NT2/D1 (cell line): ENCODE results near the gene DLL3.

ENCODE experiments used
- SUZ12 ChIP-seq: IDR thresholded peaks from 2 replicates; pipeline ENCODE4 v1.6.1; 2011; ENCODE audit not compliant: insufficient read length, insufficient read depth; ENCODE audit errors: extremely low read depth
- YY1 ChIP-seq: IDR thresholded peaks from 2 replicates; pipeline ENCODE4 v1.6.1; 2011; ENCODE audit not compliant: insufficient read length, insufficient read depth
- ZNF274 ChIP-seq: IDR thresholded peaks from 2 replicates; pipeline ENCODE4 v1.6.1; 2011; ENCODE audit warnings: mild to moderate bottlenecking, low read depth, low read length

DNA sequence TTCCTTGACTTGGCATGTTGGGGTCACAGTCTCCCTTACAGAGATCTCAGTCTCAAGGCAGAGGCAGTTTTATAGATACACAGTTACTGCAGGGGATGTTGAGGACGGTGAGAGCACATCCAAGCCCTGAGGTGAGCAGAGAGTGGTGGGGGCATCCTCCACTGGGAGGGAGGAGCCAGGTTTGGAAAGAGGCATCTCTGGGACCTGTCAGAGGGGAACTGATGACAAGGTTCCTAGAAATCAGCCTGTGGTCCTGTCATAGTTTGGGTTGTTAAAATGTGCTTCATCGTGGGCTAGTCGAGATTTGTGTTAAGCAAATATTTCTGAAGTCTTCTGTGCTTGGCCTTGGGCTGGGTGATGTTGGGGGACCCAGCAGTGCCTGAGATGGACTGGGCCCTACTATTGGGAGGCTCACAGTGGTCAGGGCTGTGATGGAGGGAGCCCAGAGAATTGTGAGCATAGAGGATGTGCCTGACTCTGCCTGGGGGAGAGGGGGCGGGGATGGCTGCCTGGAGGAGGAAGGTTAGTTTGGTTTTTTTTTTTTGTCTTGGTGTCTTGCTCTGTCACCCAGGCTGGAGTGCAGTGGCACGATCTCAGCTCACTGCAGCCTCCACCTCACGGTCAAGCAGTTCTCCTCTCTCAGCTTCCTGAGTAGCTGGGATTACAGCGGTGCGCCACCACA lies 49.5 kb upstream of the DLL3 start:
- TF ChIP-seq YY1 (no peak), ZNF274 (no peak), SUZ12 (no peak)
